Measurements from ENCODE around the gene FBXW12. TPM values are rescaled to one million over a fixed set of nuclear protein-coding genes. Genes with fewer than 3 reads are reported as not detected.

FBXW12 gene
- total RNA-seq, 1 donor from 2014 or later, result 0.82 TPM

DNA sequence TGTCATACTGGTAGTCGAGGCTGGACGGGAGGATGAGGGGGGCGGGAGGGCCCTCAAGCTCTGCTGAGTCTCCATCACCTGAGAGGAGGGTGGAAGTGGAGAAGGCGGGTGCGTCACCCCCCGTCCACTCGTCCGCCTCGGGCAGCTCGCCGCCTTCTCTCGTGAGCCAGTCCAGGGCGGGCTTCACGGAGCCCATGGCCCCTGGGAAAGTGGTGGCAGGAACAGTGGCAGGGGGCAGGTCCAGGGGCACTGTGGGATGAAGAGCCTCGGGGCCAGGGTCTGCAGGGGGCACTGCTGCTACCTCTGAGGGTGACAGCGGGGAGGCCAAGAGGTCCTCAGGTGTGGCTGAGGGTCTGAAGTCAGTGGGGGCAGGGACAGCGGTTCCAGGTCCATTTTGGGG is 47.6 kb downstream of the FBXW12 start:
- no peaks in the 10 kb centered on the region for H3K4me1 ChIP-seq
- no peak overlapping the region for H3K4me2 ChIP-seq
- Mint-ChIP-seq H3K9me3 (no peaks in the 10 kb centered on the region), H3K27ac (no peak overlapping the region), H3K27me3 (ENCODE audit: insufficient read depth, low read depth) (no peaks in the 10 kb centered on the region), H3K4me3 (no peak overlapping the region), H3K4me1 (peaks cover 2% of the 10 kb centered on the region), H3K36me3 (peaks cover 18% of the 10 kb centered on the region)
- H3K27me3 ChIP-seq, result no peaks in the 10 kb centered on the region
- DNase-seq (ENCODE audit: low spot score), result no peak
- H3K9me3 ChIP-seq (ENCODE audit: low read depth), result no peaks in the 10 kb centered on the region
- H3K27ac ChIP-seq, result no peak overlapping the region
- peaks cover 56% of the 10 kb centered on the region for H4K20me1 ChIP-seq (ENCODE audit: low read depth)
- H3K36me3 ChIP-seq, result no peaks in the 10 kb centered on the region
- no peaks in the 10 kb centered on the region for H3F3A ChIP-seq (ENCODE audit: low read depth)
- TF ChIP-seq CTCF (IDR thresholded peaks at IDR 0.05) (no peak), EZH2 (IDR thresholded peaks at IDR 0.05) (no peak), EZH2phosphoT487 (IDR thresholded peaks at IDR 0.05) (no peak)
- peaks cover 32% of the 10 kb centered on the region for H3K79me2 ChIP-seq (ENCODE audit: low read depth)
- no peak overlapping the region for H3K4me3 ChIP-seq
- no peak overlapping the region for H3K9ac ChIP-seq
- H2AFZ ChIP-seq (replicated peaks), result no peak overlapping the region

DNA sequence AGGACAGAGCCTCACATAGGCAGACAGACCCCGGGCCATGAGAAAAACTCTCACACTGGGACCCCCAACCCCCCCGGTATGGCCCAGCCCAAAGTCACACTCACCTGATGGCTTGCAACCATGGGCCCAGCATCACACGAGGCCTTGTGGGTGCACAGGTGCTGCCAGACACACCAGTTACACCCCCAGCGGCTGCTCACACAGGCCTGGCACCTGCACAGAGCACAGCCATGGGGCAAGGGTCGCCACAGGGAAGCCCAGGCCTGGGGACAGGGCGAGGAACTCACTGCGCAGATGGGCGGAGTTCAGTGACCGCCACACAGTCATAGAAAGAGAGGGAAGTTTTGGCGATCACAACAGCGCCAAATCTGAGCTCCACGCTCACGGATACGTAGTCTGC is 48.5 kb downstream of the FBXW12 start:
- DNase-seq (ENCODE audit: low spot score), result no peak
- Histone ChIP-seq H3K79me2 (ENCODE audit: low read depth) (peaks cover 42% of the 10 kb centered on the region), H4K20me1 (ENCODE audit: low read depth) (peaks cover 66% of the 10 kb centered on the region), H3K36me3 (no peaks in the 10 kb centered on the region), H3K9me3 (ENCODE audit: low read depth) (no peaks in the 10 kb centered on the region), H3K9ac (no peak overlapping the region), H3K27me3 (no peaks in the 10 kb centered on the region), H3K4me1 (no peaks in the 10 kb centered on the region), H3F3A (ENCODE audit: low read depth) (no peaks in the 10 kb centered on the region), H3K27ac (no peak overlapping the region), H3K4me3 (no peak overlapping the region), H3K4me2 (no peak overlapping the region), H2AFZ (replicated peaks) (no peak overlapping the region)
- Mint-ChIP-seq H3K4me3 (no peak overlapping the region), H3K36me3 (peaks cover 11% of the 10 kb centered on the region), H3K9me3 (no peaks in the 10 kb centered on the region), H3K27ac (no peak overlapping the region), H3K4me1 (peaks cover 8% of the 10 kb centered on the region), H3K27me3 (ENCODE audit: insufficient read depth, low read depth) (no peaks in the 10 kb centered on the region)
- TF ChIP-seq CTCF (IDR thresholded peaks at IDR 0.05), result no peak
- TF ChIP-seq EZH2phosphoT487 (IDR thresholded peaks at IDR 0.05), result no peak
- no peak for TF ChIP-seq EZH2 (IDR thresholded peaks at IDR 0.05)

- no peak for TF ChIP-seq CTCF (IDR thresholded peaks at IDR 0.05)
- TF ChIP-seq EZH2 (IDR thresholded peaks at IDR 0.05), result no peak
- TF ChIP-seq EZH2phosphoT487 (IDR thresholded peaks at IDR 0.05), result no peak
- H3K36me3 Mint-ChIP-seq, result peaks cover 11% of the 10 kb centered on the region
- DNase-seq (ENCODE audit: low spot score), result no peak
- H3K4me3 ChIP-seq, result no peak overlapping the region
- no peak overlapping the region for H3K9ac ChIP-seq
- no peak overlapping the region for H2AFZ ChIP-seq (replicated peaks)
- no peaks in the 10 kb centered on the region for H3K27me3 ChIP-seq
- H3K27ac ChIP-seq, result no peak overlapping the region
- H3K4me2 ChIP-seq, result no peak overlapping the region
- peaks cover 79% of the 10 kb centered on the region for H4K20me1 ChIP-seq (ENCODE audit: low read depth)
- H3K79me2 ChIP-seq (ENCODE audit: low read depth), result peaks cover 59% of the 10 kb centered on the region
- no peaks in the 10 kb centered on the region for H3K36me3 ChIP-seq
- no peaks in the 10 kb centered on the region for H3F3A ChIP-seq (ENCODE audit: low read depth)
- H3K27ac Mint-ChIP-seq, result no peak overlapping the region
- no peak overlapping the region for H3K4me3 Mint-ChIP-seq
- H3K9me3 ChIP-seq (ENCODE audit: low read depth), result no peaks in the 10 kb centered on the region
- H3K4me1 Mint-ChIP-seq, result peaks cover 18% of the 10 kb centered on the region
- peaks cover 8% of the 10 kb centered on the region for H3K4me1 ChIP-seq
- no peaks in the 10 kb centered on the region for H3K27me3 Mint-ChIP-seq (ENCODE audit: insufficient read depth, low read depth)
- no peaks in the 10 kb centered on the region for H3K9me3 Mint-ChIP-seq
Measured at GRCh38 chr3:48422272-48422671, 50.3 kb downstream of the FBXW12 start.

Data from neural progenitor cell (in vitro differentiated cells).